ENCODE measurements around the gene BCO2.

- TF ChIP-seq CTCF (IDR thresholded peaks at IDR 0.05), result no peak
- TF ChIP-seq POLR2A (IDR thresholded peaks at IDR 0.05), result no peak
- TF ChIP-seq POLR2AphosphoS5 (IDR thresholded peaks at IDR 0.05), result no peak
Measured at GRCh38 chr11:112223754-112224532, 48.6 kb downstream of the BCO2 start.
